NCI-H1092 (cell line): ENCODE data around the gene NPTX2.

Experiments
- DNase-seq: peaks from one replicate; lab custom pipeline; 2025; lab: John Stamatoyannopoulos, UW

Gene NPTX2

GRCh38 chr7:98654524-98655272 is 37.6 kb downstream of the NPTX2 start:
- no peak for DNase-seq

GRCh38 chr7:98655611-98656010 is 38.5 kb downstream of the NPTX2 start:
- DNase-seq: no peak

- DNase-seq: no peak
Measured at GRCh38 chr7:98656899-98657298, 39.8 kb downstream of the NPTX2 start.

- DNase-seq: no peak
Measured at GRCh38 chr7:98657736-98658135, 40.7 kb downstream of the NPTX2 start.

- DNase-seq: no peak
Measured at GRCh38 chr7:98659756-98660155, 42.7 kb downstream of the NPTX2 start.

GRCh38 chr7:98661607-98662006 is 44.5 kb downstream of the NPTX2 start:
- no peak for DNase-seq

GRCh38 chr7:98662289-98662688 is 45.2 kb downstream of the NPTX2 start:
- no peak for DNase-seq

GRCh38 chr7:98664882-98665281 is 47.8 kb downstream of the NPTX2 start:
- DNase-seq: no peak

GRCh38 chr7:98668255-98668654 is 51.2 kb downstream of the NPTX2 start:
- no peak for DNase-seq

- DNase-seq: no peak
Measured at GRCh38 chr7:98669329-98670000, 52.4 kb downstream of the NPTX2 start.

GRCh38 chr7:98670186-98670585 is 53.1 kb downstream of the NPTX2 start:
- no peak for DNase-seq

- DNase-seq: no peak
Measured at GRCh38 chr7:98671733-98672331, 54.7 kb downstream of the NPTX2 start.

- DNase-seq: no peak
Measured at GRCh38 chr7:98674461-98674860, 57.4 kb downstream of the NPTX2 start.

GRCh38 chr7:98674881-98675280 is 57.8 kb downstream of the NPTX2 start:
- DNase-seq: no peak

GRCh38 chr7:98678215-98678614 is 61.1 kb downstream of the NPTX2 start:
- no peak for DNase-seq
